HepG2 (cell line): ENCODE results near the gene ZFAND3. TPM values are rescaled to one million over a fixed set of nuclear protein-coding genes. Genes with fewer than 3 reads are reported as not detected.

Experiments
- BCLAF1 ChIP-seq: fragments of 450-650 bp; IDR thresholded peaks from 2 replicates; pipeline ENCODE4 v1.6.1; 2017; ENCODE audit warnings: mild to moderate bottlenecking
- ESRRA ChIP-seq: sonication (generic); formaldehyde crosslinking; IDR thresholded peaks from 2 replicates; pipeline ENCODE4 v1.5.1; 2020; ENCODE audit warnings: mild to moderate bottlenecking, low read depth, missing genetic modification reagents
- MAF1 ChIP-seq: sonication (generic); formaldehyde crosslinking; IDR thresholded peaks from 2 replicates; pipeline ENCODE4 v1.5.0; 2020; ENCODE audit warnings: missing genetic modification reagents, borderline replicate concordance
- MED8 ChIP-seq: sonication (generic); formaldehyde crosslinking; IDR thresholded peaks from 2 replicates; pipeline ENCODE4 v1.8.1; 2023; ENCODE audit warnings: mild to moderate bottlenecking, missing genetic modification reagents; ENCODE audit not compliant: insufficient replicate concordance
- MIXL1 ChIP-seq: IDR thresholded peaks from 2 replicates; pipeline ENCODE4 v1.6.1; 2016
- MLX ChIP-seq: IDR thresholded peaks from 2 replicates; pipeline ENCODE4 v1.6.1; 2016
- NFATC3 ChIP-seq: sonication (generic); formaldehyde crosslinking; IDR thresholded peaks from 2 replicates; pipeline ENCODE4 v1.5.1; 2020; ENCODE audit warnings: mild to moderate bottlenecking, missing genetic modification reagents
- REXO4 ChIP-seq: sonication (generic); formaldehyde crosslinking; IDR thresholded peaks from 2 replicates; pipeline ENCODE4 v1.8.0; 2022; ENCODE audit warnings: missing genetic modification reagents, mild to moderate bottlenecking, borderline replicate concordance
- RXRB ChIP-seq: IDR thresholded peaks from 2 replicates; pipeline ENCODE4 v1.6.1; 2016; ENCODE audit warnings: borderline replicate concordance, missing genetic modification reagents, missing compliant biosample characterization
- SRSF9 ChIP-seq: fragments of 200-400 bp; formaldehyde crosslinking; IDR thresholded peaks from 2 replicates; pipeline ENCODE4 v1.6.1; 2018; ENCODE audit warnings: borderline replicate concordance, mild to moderate bottlenecking, low read depth, low read length; ENCODE audit not compliant: insufficient read depth, poor library complexity, severe bottlenecking
- TFAP4 ChIP-seq: sonication (generic); IDR thresholded peaks from 2 replicates; pipeline ENCODE4 v1.6.1; 2016; ENCODE audit warnings: low read depth, borderline replicate concordance
- TFDP1 ChIP-seq: IDR thresholded peaks from 2 replicates; pipeline ENCODE4 v1.6.1; 2016; ENCODE audit warnings: missing compliant biosample characterization, missing genetic modification reagents, borderline replicate concordance
- XBP1 ChIP-seq: sonication (generic); formaldehyde crosslinking; IDR thresholded peaks from 2 replicates; pipeline ENCODE4 v1.5.0; 2020; ENCODE audit warnings: missing genetic modification reagents
- ZFY ChIP-seq: sonication (generic); formaldehyde crosslinking; IDR thresholded peaks from 2 replicates; pipeline ENCODE4 v1.4.0; 2020; ENCODE audit warnings: missing genetic modification reagents
- ZNF282 ChIP-seq: fragments of 450-650 bp; IDR thresholded peaks from 2 replicates; pipeline ENCODE4 v1.6.1; 2018; ENCODE audit not compliant: partially characterized antibody
- ZNF550 ChIP-seq: sonication (generic); formaldehyde crosslinking; IDR thresholded peaks from 2 replicates; pipeline ENCODE4 v1.4.0; 2020; ENCODE audit warnings: mild to moderate bottlenecking, missing genetic modification reagents, borderline replicate concordance
- ZNF562 ChIP-seq: sonication (generic); formaldehyde crosslinking; IDR thresholded peaks from 2 replicates; pipeline ENCODE4 v1.8.0; 2022; ENCODE audit warnings: missing genetic modification reagents, borderline replicate concordance
- ZNF607 ChIP-seq: sonication (generic); formaldehyde crosslinking; IDR thresholded peaks from 2 replicates; pipeline ENCODE4 v1.5.1; 2020; ENCODE audit warnings: missing genetic modification reagents, mild to moderate bottlenecking, borderline replicate concordance
- ZSCAN21 ChIP-seq: sonication (generic); formaldehyde crosslinking; IDR thresholded peaks from 2 replicates; pipeline ENCODE4 v1.8.0; 2022; ENCODE audit warnings: mild to moderate bottlenecking, missing genetic modification reagents, moderate library complexity, borderline replicate concordance
- polyA plus RNA-seq, 8 experiments: library from polyadenylated mRNA; depleted of rRNA in 3 of 8; stranded (reverse) in 7 of 8; unstranded in 1 of 8; fragments of >200 nt; fragmentation: Illumina TruSeq in 4 of 8; extraction: Trizol in 4 of 8; gene quantifications; 2 replicates each; pipeline versions ENCODE4 v1.2.1 to v1.2.3, GENCODE V29; 2011 to 2016; ENCODE audit warnings: low read depth in 4 of 8, missing spikeins in 1 of 8, mixed read lengths in 1 of 8; ENCODE audit not compliant: insufficient read depth in 1 of 8
- total RNA-seq, 5 experiments: library from RNA; depleted of rRNA; stranded (reverse); fragments of >200 nt; fragmentation: Illumina TruSeq; extraction: Trizol; gene quantifications; 2 replicates each; pipeline ENCODE4 v1.2.3, GENCODE V29; 2016; ENCODE audit warnings: low read depth in 1 of 5
- TF ChIP-seq, protein P1 (sequence below): sonication (generic); formaldehyde crosslinking; IDR thresholded peaks from 2 replicates; pipeline ENCODE4 v1.4.0; 2020; ENCODE audit warnings: low read depth, mild to moderate bottlenecking, missing genetic modification reagents

Gene ZFAND3
- total and polyA plus RNA-seq, 2 of the 13 experiments (the other 11 are each of a cell fraction or from before 2014, with no cell fraction given) = 16.4 to 17.1 TPM

DNA sequence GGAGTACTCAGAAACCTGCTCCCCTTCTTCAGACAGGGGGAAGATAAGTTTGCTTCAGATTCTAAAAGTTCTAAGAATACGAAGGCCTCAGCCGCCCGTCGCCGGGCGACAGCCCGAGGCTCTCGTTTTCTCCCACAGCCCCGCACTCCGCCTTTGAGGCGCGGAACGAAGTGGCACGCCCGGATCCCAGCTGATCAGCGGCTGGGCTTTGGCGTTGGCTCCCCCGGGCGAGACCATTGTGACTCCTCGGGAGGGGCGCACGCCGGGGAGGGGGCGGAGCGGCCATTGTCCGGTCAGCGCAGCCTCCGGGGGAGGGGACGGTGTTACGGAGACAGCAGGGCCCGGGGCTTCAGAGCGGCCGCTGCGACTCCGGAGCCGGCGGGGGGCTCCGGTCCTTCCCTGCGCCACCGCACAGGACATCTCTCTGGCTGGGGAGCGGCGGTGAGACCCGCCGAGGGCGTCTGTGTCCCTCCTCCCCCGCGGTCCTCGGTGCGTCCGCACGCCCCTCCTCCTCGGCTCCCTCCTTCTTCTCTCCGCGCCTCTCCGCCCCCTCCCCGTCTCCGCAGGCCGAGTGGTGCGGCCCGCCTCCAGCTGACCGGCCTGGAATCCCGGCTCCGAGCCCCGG lies at the start of gene ZFAND3 (continued):
- TF ChIP-seq, protein P1, sequence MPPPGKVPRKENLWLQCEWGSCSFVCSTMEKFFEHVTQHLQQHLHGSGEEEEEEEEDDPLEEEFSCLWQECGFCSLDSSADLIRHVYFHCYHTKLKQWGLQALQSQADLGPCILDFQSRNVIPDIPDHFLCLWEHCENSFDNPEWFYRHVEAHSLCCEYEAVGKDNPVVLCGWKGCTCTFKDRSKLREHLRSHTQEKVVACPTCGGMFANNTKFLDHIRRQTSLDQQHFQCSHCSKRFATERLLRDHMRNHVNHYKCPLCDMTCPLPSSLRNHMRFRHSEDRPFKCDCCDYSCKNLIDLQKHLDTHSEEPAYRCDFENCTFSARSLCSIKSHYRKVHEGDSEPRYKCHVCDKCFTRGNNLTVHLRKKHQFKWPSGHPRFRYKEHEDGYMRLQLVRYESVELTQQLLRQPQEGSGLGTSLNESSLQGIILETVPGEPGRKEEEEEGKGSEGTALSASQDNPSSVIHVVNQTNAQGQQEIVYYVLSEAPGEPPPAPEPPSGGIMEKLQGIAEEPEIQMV (CRISPR knock-in tag) = 0 out of 2 replicates have a peak, but pooled peaks have one; percentile 17
- TF ChIP-seq ZNF607 (CRISPR knock-in tag) = peak; percentile 83; the same call in 1 of the 2 replicates
- TF ChIP-seq NFATC3 = no peak; the same call in 1 of the 2 replicates
- no peak for TF ChIP-seq REXO4
- no peak for TF ChIP-seq BCLAF1
- peak; percentile 50; the same call in 1 of the 2 replicates for TF ChIP-seq MLX (CRISPR knock-in tag)
- no peak for TF ChIP-seq ZNF282
- no peak for TF ChIP-seq SRSF9
- TF ChIP-seq TFAP4 = peak; percentile 99
- peak; percentile 45 for TF ChIP-seq ZSCAN21 (CRISPR knock-in tag)
- no peak for TF ChIP-seq MED8 (CRISPR knock-in tag)
- TF ChIP-seq ESRRA (CRISPR knock-in tag) = no peak; the same call in 1 of the 2 replicates
- TF ChIP-seq RXRB (CRISPR knock-in tag) = no peak; the same call in 1 of the 2 replicates
- peak; percentile 76 for TF ChIP-seq ZFY
- TF ChIP-seq TFDP1 = peak; percentile 55
- TF ChIP-seq XBP1 = no peak
- 0 out of 2 replicates have a peak, but pooled peaks have one; percentile 52 for TF ChIP-seq MIXL1 (CRISPR knock-in tag)
- TF ChIP-seq ZNF562 (CRISPR knock-in tag) = no peak
- TF ChIP-seq ZNF550 (CRISPR knock-in tag) = no peak
- 0 out of 2 replicates have a peak, but pooled peaks have one; percentile 55 for TF ChIP-seq MAF1
